Ovary (tissue), 9 donors: ENCODE measurements around the gene HNRNPF. TPM values are rescaled to one million over a fixed set of nuclear protein-coding genes. Genes with fewer than 3 reads are reported as not detected.
"Not testable (repeated sequence)": the region's sequence is repeated elsewhere in the genome, so short reads cannot be mapped to it uniquely, and the experiment has no call there.

ENCODE experiments used
- DNase-seq, 5 donors: peaks; one replicate each; pipeline ENCODE4 v3.0.0-alpha.2; 2019 to 2020
- H3K27ac ChIP-seq, 2 donors: fragments of 200-600 bp; one replicate each; pipeline versions ENCODE4 v1.5.1 to v1.8.0; 2019 to 2022
- H3K27me3 ChIP-seq: fragments of 200-600 bp; one replicate; pipeline ENCODE4 v1.8.0; 2022
- H3K36me3 ChIP-seq: fragments of 200-600 bp; sonication (generic); one replicate; pipeline ENCODE4 v1.5.1; 2019
- H3K4me1 ChIP-seq: one replicate; pipeline ENCODE4 v1.8.1; 2013; ENCODE audit warnings: mild to moderate bottlenecking, moderate library complexity; ENCODE audit not compliant: insufficient read depth
- H3K4me3 ChIP-seq: fragments of 200-600 bp; sonication (generic); one replicate; pipeline ENCODE4 v1.5.1; 2017
- H3K9me3 ChIP-seq, 2 donors: fragments of 200-600 bp in 1 of 2; sonication (generic) in 1 of 2; one replicate each; pipeline versions ENCODE4 v1.5.1 to v1.8.1; 2013 to 2019; ENCODE audit warnings: mild to moderate bottlenecking in 1 of 2, moderate library complexity in 1 of 2
- EP300 ChIP-seq: sonication (generic); formaldehyde crosslinking; IDR thresholded peaks from one replicate; pipeline ENCODE4 v1.6.1; 2017; ENCODE audit warnings: antibody characterized with exemption
- POLR2A ChIP-seq: fragments of 450-650 bp; IDR thresholded peaks from one replicate; pipeline ENCODE4 v1.6.1; 2017; ENCODE audit warnings: antibody characterized with exemption, mild to moderate bottlenecking, moderate library complexity
- WGBS, 3 donors: extraction: QIAGEN DNeasy Blood & Tissue Kit in 1 of 3; methylation state at CpG; one replicate each; pipeline versions ENCODE4 v1.1.5 to v1.1.7; 2013 to 2017; 5-methylcytosine and 5-hydroxymethylcytosine counted together
- intact Hi-C, 4 donors: fragments of 100-400 bp; cut with DNase I; formaldehyde crosslinking; loops; one replicate each; pipeline versions ENCODE4 v1.11.0 to v1.15.1; 2022 to 2023
- polyA plus RNA-seq, 2 donors: library from polyadenylated mRNA; stranded (reverse); fragments of 200-250 nt in 1 of 2; fragments of 350-450 nt in 1 of 2; fragmentation: Illumina TruSeq in 1 of 2; extraction: RNeasy Lipid Tissue Mini Kit (QIAGEN cat#74804) in 1 of 2; gene quantifications; one replicate each; pipeline ENCODE4 v1.2.3, GENCODE V29; 2013 to 2014
- small RNA-seq: library from RNA; depleted of rRNA; stranded (forward); fragments of <200 nt; gene quantifications from one replicate; pipeline ENCODE3, GENCODE V24; 2016
- total RNA-seq, 7 donors: library from RNA; depleted of rRNA in 2 of 7; stranded (reverse); fragments of >200 nt in 2 of 7; fragmentation: NEBNext Ultra II Directional in 3 of 7; extraction: Animal tissue kit (Norgen Biotek cat#: 25700) in 3 of 7; gene quantifications; one replicate each; pipeline versions ENCODE4 v1.1.0 to v1.2.4, GENCODE V29; 2016 to 2023
- TF ChIP-seq, protein P1 (sequence below), 3 donors: fragments of 450-650 bp in 2 of 3; fragments of 200-600 bp in 1 of 3; IDR thresholded peaks; one replicate each; pipeline versions ENCODE4 v1.5.1 to v1.8.0; 2016 to 2022; ENCODE audit warnings: antibody characterized with exemption in 3 of 3, mild to moderate bottlenecking in 1 of 3
- donor health status: DM: no; HTN: no; CAD: no; lungs with moderate emphysema.
- donor health status: DM: no; HTN: no; CAD: no.
- donor health status: Bipolar disorder and iron deficiency.
- donor health status: DM: yes; HTN: yes; CAD: no.
- donor health status: DM: no; HTN: no; CAD: no.
- donor health status: DM: yes; HTN: yes; CAD: no.

Gene HNRNPF
- total and polyA plus RNA-seq, 9 donors, result 95.1 to 220 (median 166) TPM

DNA sequence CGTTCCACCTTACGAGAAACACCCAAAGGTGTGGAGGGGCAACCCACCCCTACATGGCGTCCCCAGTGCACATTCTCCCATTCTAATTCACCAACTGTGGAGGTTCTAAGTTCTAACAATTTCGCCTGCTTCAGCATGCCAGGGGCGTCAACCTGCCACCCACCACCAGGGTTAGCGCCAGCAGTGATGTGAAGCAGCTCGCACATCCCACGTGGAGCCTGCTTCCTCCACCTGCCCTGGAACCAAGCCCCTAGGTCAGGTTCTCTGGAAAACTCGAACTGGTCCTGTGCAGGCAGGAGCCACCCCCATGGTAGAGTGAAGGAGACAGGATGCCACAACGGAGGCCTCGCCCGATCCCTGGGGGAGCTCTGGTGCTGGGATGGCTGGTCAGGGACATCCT lies 70.9 kb downstream of the HNRNPF start:
- no peak for DNase-seq
- no peaks in the 10 kb centered on the region for H3K9me3 ChIP-seq
- intact Hi-C loops, result no loop called here
- H3K27me3 ChIP-seq, result no peaks in the 10 kb centered on the region
- H3K36me3 ChIP-seq, result no peaks in the 10 kb centered on the region
- no peaks in the 10 kb centered on the region for H3K4me1 ChIP-seq
- WGBS, 3 donors, result 82 to 89% (median 83%) methylated on average over 12 of the region's 12 CpGs
- TF ChIP-seq EP300 (no peak), POLR2A (no peak)
- TF ChIP-seq, protein P1, sequence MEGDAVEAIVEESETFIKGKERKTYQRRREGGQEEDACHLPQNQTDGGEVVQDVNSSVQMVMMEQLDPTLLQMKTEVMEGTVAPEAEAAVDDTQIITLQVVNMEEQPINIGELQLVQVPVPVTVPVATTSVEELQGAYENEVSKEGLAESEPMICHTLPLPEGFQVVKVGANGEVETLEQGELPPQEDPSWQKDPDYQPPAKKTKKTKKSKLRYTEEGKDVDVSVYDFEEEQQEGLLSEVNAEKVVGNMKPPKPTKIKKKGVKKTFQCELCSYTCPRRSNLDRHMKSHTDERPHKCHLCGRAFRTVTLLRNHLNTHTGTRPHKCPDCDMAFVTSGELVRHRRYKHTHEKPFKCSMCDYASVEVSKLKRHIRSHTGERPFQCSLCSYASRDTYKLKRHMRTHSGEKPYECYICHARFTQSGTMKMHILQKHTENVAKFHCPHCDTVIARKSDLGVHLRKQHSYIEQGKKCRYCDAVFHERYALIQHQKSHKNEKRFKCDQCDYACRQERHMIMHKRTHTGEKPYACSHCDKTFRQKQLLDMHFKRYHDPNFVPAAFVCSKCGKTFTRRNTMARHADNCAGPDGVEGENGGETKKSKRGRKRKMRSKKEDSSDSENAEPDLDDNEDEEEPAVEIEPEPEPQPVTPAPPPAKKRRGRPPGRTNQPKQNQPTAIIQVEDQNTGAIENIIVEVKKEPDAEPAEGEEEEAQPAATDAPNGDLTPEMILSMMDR (IDR thresholded peaks at IDR 0.05), result no peak
- H3K27ac ChIP-seq, result no peak overlapping the region
- H3K4me3 ChIP-seq, result no peak overlapping the region

GRCh38 chr10:43337536-43337935 lies 71.5 kb downstream of the HNRNPF start:
- H3K4me1 ChIP-seq, DNase-seq, H3K27ac ChIP-seq, H3K36me3 ChIP-seq, H3K27me3 ChIP-seq, H3K9me3 ChIP-seq, intact Hi-C loops, H3K4me3 ChIP-seq: not testable (repeated sequence)
- 29 to 49% (median 35%) methylated on average over 5 to 8 of the region's 9 CpGs for WGBS, 3 donors

- Histone ChIP-seq H3K4me3 (no peak overlapping the region), H3K36me3 (no peaks in the 10 kb centered on the region), H3K4me1 (no peaks in the 10 kb centered on the region), H3K27me3 (no peaks in the 10 kb centered on the region), H3K9me3 (no peaks in the 10 kb centered on the region), H3K27ac (no peak overlapping the region)
- intact Hi-C loops, result no loop called here
- no peak for DNase-seq
- TF ChIP-seq, protein P1 (IDR thresholded peaks at IDR 0.05), result no peak
- TF ChIP-seq POLR2A (no peak), EP300 (no peak)
- WGBS, 3 donors, result 82 to 84% (median 84%) methylated on average over 9 of the region's 9 CpGs
Measured at GRCh38 chr10:43336641-43337318, 72.2 kb downstream of the HNRNPF start.

DNA sequence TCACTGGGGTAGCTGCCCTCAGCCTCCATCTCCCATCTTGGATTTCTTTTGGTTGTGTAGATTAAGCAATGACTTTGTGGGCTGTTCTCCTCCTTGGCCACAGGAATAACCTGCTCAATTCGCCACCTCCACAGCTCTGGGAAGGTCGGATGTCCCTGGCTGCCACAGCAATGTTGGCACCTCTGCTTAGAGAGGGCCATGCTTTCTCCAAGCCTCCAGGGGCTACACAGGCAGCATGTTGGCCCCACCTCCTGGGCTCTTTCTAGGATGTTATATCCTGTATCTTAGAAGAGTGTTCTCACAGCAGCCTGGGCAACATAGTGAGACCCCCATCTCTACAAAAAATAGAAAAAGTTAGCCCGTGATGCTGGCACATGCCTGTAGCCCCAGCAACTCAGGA lies 72.9 kb downstream of the HNRNPF start:
- Histone ChIP-seq H3K27me3 (no peaks in the 10 kb centered on the region), H3K4me3 (no peak overlapping the region), H3K4me1 (no peaks in the 10 kb centered on the region), H3K36me3 (no peaks in the 10 kb centered on the region), H3K9me3 (no peaks in the 10 kb centered on the region), H3K27ac (no peak overlapping the region)
- DNase-seq, result no peak
- TF ChIP-seq, protein P1 (IDR thresholded peaks at IDR 0.05), result no peak
- no peak for TF ChIP-seq EP300
- no peak for TF ChIP-seq POLR2A
- intact Hi-C loops, result no loop called here
- 86 to 93% (median 87%) methylated on average over 3 of the region's 3 CpGs for WGBS, 3 donors

Small RNA genes within 50 kb of the gene (small RNA-seq; reads per million reads assigned to genes)
- gene RNU6ATAC11P, result not detected
- not detected for gene RNU7-193P
- gene SNORD3J, result not detected

Other genes starting within 250 kb of the HNRNPF start
- 1 to 10 TPM in 4 of 7 donors, under 1 TPM in 3; 0.60 to 5.2 (median 1.3) TPM for gene RASGEF1A, start 142.1 kb downstream of the HNRNPF start, total RNA-seq
- 1 to 10 TPM in 1 of 2 donors, under 1 TPM in 1; 0.92 to 2.3 TPM for gene RASGEF1A, start 142.1 kb downstream of the HNRNPF start, polyA plus RNA-seq
- not detected for gene FXYD4, start 37.5 kb downstream of the HNRNPF start, total RNA-seq
- not detected for gene FXYD4, start 37.5 kb downstream of the HNRNPF start, polyA plus RNA-seq
- 10 to 100 TPM in 2 of 7 donors, 1 to 10 TPM in 5; 6.4 to 30.1 (median 8.7) TPM for gene ZNF487, start 27.9 kb upstream of the HNRNPF start, total RNA-seq
- gene ZNF487, start 27.9 kb upstream of the HNRNPF start, polyA plus RNA-seq, result 1 to 10 TPM; 6.4 to 8.2 TPM
- gene ZNF239, start 165.4 kb upstream of the HNRNPF start, total RNA-seq, result 10 to 100 TPM in 2 of 7 donors, 1 to 10 TPM in 5; 2.9 to 10.7 (median 7.0) TPM
- 1 to 10 TPM; 2.3 to 6.7 TPM for gene ZNF239, start 165.4 kb upstream of the HNRNPF start, polyA plus RNA-seq
- 1 to 10 TPM; 2.5 to 8.3 (median 4.5) TPM for gene ZNF485, start 197.3 kb upstream of the HNRNPF start, total RNA-seq
- gene ZNF485, start 197.3 kb upstream of the HNRNPF start, polyA plus RNA-seq, result 1 to 10 TPM; 2.0 to 3.0 TPM
- gene ZNF32, start 239.7 kb upstream of the HNRNPF start, total RNA-seq, result 10 to 100 TPM; 31.8 to 68.7 (median 51.5) TPM
- gene ZNF32, start 239.7 kb upstream of the HNRNPF start, polyA plus RNA-seq, result 10 to 100 TPM; 65.1 to 73.1 TPM